Heart left ventricle (tissue), 16 donors: Measurements from ENCODE around the gene PDAP1. TPM values are rescaled to one million over a fixed set of nuclear protein-coding genes. Genes with fewer than 3 reads are reported as not detected.

Experiments used
- ATAC-seq, 4 donors: fragments of 200-7000 bp; cut with Tn5 transposase; one replicate each; pipeline ENCODE4 v1.9.1; 2020 to 2022; ENCODE audit warnings: moderate library complexity in 4 of 4, mild to moderate bottlenecking in 3 of 4, moderate number of reproducible peaks in 1 of 4
- DNase-seq, 5 donors: peaks; one replicate each; pipeline ENCODE4 v3.0.0-alpha.2; 2020
- H3K27ac ChIP-seq, 12 donors: fragments of 200-600 bp; sonication (generic) in 4 of 12; one replicate each; pipeline versions ENCODE4 v1.5.0 to v1.8.0; 2016 to 2022; ENCODE audit warnings: mild to moderate bottlenecking in 2 of 12
- H3K27me3 ChIP-seq, 9 donors: fragments of 200-600 bp; sonication (generic) in 2 of 9; one replicate each; pipeline versions ENCODE4 v1.5.1 to v1.8.0; 2016 to 2022; ENCODE audit warnings: mild to moderate bottlenecking in 3 of 9
- H3K36me3 ChIP-seq, 9 donors: fragments of 200-600 bp; sonication (generic) in 2 of 9; one replicate each; pipeline versions ENCODE4 v1.5.0 to v1.8.0; 2018 to 2022; ENCODE audit warnings: mild to moderate bottlenecking in 2 of 9
- H3K4me1 ChIP-seq, 12 donors: fragments of 200-600 bp; sonication (generic) in 4 of 12; one replicate each; pipeline versions ENCODE4 v1.5.0 to v1.8.0; 2016 to 2022; ENCODE audit warnings: mild to moderate bottlenecking in 3 of 12
- H3K4me3 ChIP-seq, 12 donors: fragments of 200-600 bp; sonication (generic) in 4 of 12; one replicate each; pipeline versions ENCODE4 v1.5.0 to v1.8.0; 2017 to 2022; ENCODE audit warnings: mild to moderate bottlenecking in 9 of 12, moderate library complexity in 4 of 12
- H3K9me3 ChIP-seq, 12 donors: fragments of 200-600 bp; sonication (generic) in 4 of 12; one replicate each; pipeline versions ENCODE4 v1.5.0 to v1.8.0; 2016 to 2022; ENCODE audit warnings: mild to moderate bottlenecking in 1 of 12
- POLR2A ChIP-seq, 2 donors: fragments of 450-650 bp; IDR thresholded peaks; one replicate each; pipeline ENCODE4 v1.6.1; 2017; ENCODE audit warnings: antibody characterized with exemption in 2 of 2, mild to moderate bottlenecking in 2 of 2, moderate library complexity in 2 of 2
- WGBS, 4 donors: extraction: QIAGEN DNeasy Blood & Tissue Kit in 2 of 4; methylation state at CpG; one replicate each; pipeline versions ENCODE4 v1.1.5 to v1.1.7; 2013 to 2018; 5-methylcytosine and 5-hydroxymethylcytosine counted together
- intact Hi-C, 10 donors: fragments of 100-400 bp; cut with DNase I; formaldehyde crosslinking; loops; one replicate each; pipeline versions ENCODE4 v1.11.1 to v1.14.2; 2022
- polyA plus RNA-seq, 2 donors: library from polyadenylated mRNA; stranded (reverse); fragments of 200-250 nt; gene quantifications; one replicate each; pipeline ENCODE4 v1.2.3, GENCODE V29; 2013
- total RNA-seq, 9 donors: library from RNA; depleted of rRNA in 2 of 9; stranded (reverse); fragments of >200 nt in 2 of 9; fragmentation: NEBNext Ultra II Directional in 3 of 9; extraction: Animal tissue kit (Norgen Biotek cat#: 25700) in 3 of 9; gene quantifications; one replicate each; pipeline versions ENCODE4 v1.1.0 to v1.2.4, GENCODE V29; 2016 to 2023
- TF ChIP-seq, protein P1 (sequence below), 12 donors: fragments of 200-600 bp; sonication (generic) in 4 of 12; IDR thresholded peaks; one replicate each; pipeline versions ENCODE4 v1.5.0 to v1.8.0; 2018 to 2022; ENCODE audit warnings: antibody characterized with exemption in 12 of 12, mild to moderate bottlenecking in 5 of 12
- donor health status: ischemic (EF 13 %, LVEDD 7.1; RV severe dilation, severe dysfunction).
- donor health status: healthy with polysubstance abuse.
- donor health status: DM: no; HTN: yes; CAD: no.
- donor health status: DM: no; HTN: no; CAD: no.
- donor health status: ischemic (EF 25% LVEDD 6.9; RV normal size, moderate dysfunction).
- donor health status: ischemic (EF 25% LVEDD 5.7; RV mildly dilated, moderate dysfunction).
- donor health status: healthy.
- donor health status: DM: yes; HTN: yes; CAD: no.
- donor health status: ischemic (EF 35%, LVEDD 5.7; RV mildly dilated, moderate dysfunction).
- donor health status: nonischemic (EF 11% LVEDD 7.7; RV severe dilation, severe dysfunction).
- donor health status: DM: yes; HTN: yes; CAD: no.
- donor health status: PGD.
- donor health status: ischemic (EF 29% LVEDD 5.4; RV normal size, mild dysfunction).
- donor health status: nonischemic (EF 23%, LVEDD 6.1; RV moderate dilation, normal function).

PDAP1 gene
- total and polyA plus RNA-seq, 11 donors = 88.7 to 309 (median 102) TPM

DNA sequence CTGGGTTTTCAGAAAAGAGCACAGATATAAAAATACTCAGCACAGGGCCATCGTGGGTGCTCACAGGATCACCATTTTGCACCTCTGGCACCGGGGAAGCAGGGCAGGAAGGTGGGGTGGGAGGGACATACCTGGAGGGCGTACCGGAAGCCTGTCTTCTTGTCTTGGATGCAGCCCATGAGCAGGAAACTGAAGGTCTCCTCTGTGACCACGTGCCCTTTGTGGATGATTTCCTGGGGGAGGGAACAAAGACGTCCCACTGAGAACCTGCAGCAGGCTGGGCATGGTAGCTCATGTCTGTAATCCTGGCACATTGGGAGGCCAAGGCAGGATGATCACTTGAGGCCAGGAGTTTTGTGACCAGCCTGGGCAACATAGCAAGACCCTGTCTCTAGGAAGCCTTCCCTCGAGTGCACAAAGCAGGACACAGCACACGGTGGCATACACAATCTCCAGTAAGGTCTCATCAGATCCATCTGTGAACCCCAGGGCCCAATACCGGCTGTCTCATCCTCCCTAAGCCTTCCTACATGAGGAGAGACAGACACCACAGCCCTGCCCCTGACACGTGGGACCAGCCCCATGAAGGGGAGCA, 20.7 kb upstream of the PDAP1 start:
- DNase-seq = peak in 1 of 5 donors; percentile 12
- peaks cover 0 to 77% (median 69%) of the 10 kb centered on the region in 9 donors for H3K36me3 ChIP-seq
- H3K27me3 ChIP-seq = no peaks in the 10 kb centered on the region
- no peak overlapping the region for H3K4me3 ChIP-seq
- WGBS, 4 donors = 80 to 86% (median 84%) methylated on average over 6 to 10 of the region's 10 CpGs
- TF ChIP-seq POLR2A (IDR thresholded peaks at IDR 0.05) = no peak
- TF ChIP-seq, protein P1, sequence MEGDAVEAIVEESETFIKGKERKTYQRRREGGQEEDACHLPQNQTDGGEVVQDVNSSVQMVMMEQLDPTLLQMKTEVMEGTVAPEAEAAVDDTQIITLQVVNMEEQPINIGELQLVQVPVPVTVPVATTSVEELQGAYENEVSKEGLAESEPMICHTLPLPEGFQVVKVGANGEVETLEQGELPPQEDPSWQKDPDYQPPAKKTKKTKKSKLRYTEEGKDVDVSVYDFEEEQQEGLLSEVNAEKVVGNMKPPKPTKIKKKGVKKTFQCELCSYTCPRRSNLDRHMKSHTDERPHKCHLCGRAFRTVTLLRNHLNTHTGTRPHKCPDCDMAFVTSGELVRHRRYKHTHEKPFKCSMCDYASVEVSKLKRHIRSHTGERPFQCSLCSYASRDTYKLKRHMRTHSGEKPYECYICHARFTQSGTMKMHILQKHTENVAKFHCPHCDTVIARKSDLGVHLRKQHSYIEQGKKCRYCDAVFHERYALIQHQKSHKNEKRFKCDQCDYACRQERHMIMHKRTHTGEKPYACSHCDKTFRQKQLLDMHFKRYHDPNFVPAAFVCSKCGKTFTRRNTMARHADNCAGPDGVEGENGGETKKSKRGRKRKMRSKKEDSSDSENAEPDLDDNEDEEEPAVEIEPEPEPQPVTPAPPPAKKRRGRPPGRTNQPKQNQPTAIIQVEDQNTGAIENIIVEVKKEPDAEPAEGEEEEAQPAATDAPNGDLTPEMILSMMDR (IDR thresholded peaks at IDR 0.05) = no peak
- no peak overlapping the region for H3K27ac ChIP-seq
- H3K9me3 ChIP-seq = no peaks in the 10 kb centered on the region
- no peaks in the 10 kb centered on the region for H3K4me1 ChIP-seq
- intact Hi-C loops = no loop called here
- ATAC-seq = peak in 1 of 4 donors; percentile 33

DNA sequence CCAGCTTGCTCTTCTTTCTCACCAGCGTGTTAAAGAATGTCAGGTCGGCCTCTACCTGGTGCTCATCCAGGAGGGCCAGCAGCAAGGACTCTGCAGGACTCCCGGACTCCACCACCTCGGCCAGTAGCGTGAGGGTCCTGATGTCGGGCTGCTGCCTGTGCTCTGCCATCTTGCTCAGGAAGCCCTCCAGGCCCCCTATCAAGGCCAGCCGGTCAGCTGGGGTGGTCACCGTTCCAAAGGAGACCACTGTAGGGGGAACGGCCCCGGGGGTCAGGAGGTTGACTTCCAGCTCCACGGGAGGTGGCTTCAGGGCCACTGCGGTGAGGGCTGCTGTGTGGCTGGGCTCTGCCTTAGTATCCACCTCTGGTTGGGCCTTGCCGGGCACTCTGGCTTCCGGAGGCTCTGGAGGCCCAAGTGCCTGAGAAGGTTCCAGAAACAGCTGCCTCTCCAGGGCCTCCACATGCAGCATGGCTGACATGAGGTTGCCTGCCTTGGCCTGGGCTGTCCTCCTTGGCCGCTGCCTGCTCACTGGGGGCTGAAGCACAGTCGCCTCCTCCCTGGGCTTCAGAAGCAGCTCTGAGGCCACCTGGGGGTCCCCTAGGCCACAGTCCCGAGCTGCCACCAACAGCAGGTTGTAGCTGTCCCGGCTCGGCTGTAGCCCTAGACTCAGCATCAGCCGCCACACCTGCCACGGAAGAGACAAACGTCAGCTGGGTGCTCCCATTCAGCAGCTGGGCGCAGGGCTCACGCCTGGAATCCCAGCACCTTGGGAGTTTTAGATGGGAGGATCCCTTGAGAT, 16.7 kb upstream of the PDAP1 start:
- Histone ChIP-seq H3K27ac (no peak overlapping the region), H3K9me3 (no peaks in the 10 kb centered on the region), H3K4me1 (no peaks in the 10 kb centered on the region), H3K27me3 (no peaks in the 10 kb centered on the region), H3K4me3 (no peak overlapping the region), H3K36me3 (peaks cover 0 to 76% (median 68%) of the 10 kb centered on the region in 9 donors)
- WGBS, 4 donors = 92 to 96% (median 93%) methylated on average over 16 to 24 of the region's 24 CpGs
- intact Hi-C loops = no loop called here
- ATAC-seq (peak in 1 of 4 donors; percentile 14), DNase-seq (peak in 1 of 5 donors; percentile 50)
- TF ChIP-seq, protein P1 (IDR thresholded peaks at IDR 0.05) = no peak
- no peak for TF ChIP-seq POLR2A (IDR thresholded peaks at IDR 0.05)

DNA sequence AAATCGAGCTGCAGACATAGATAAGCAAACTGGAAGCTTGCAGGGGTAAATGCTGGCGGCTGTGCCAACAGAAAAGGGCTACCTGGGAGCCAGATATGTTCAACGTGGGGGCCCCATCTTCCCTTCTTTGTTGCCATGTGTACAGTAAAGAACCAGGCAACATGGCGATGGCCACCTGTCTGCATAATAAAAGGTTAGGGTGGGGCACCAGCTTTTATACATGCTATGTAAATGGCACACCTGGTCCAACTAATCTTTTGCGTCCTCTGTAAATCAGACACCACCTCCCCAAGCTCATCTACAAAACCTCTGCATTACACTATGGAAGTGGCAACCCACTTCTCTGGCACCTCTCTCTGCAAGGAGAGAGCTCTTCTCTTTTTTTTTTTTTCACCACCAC, 14.2 kb upstream of the PDAP1 start:
- ATAC-seq = no peak
- 74 to 88% (median 79%) methylated on average over 5 of the region's 5 CpGs for WGBS, 4 donors
- intact Hi-C loops = no loop called here

DNA sequence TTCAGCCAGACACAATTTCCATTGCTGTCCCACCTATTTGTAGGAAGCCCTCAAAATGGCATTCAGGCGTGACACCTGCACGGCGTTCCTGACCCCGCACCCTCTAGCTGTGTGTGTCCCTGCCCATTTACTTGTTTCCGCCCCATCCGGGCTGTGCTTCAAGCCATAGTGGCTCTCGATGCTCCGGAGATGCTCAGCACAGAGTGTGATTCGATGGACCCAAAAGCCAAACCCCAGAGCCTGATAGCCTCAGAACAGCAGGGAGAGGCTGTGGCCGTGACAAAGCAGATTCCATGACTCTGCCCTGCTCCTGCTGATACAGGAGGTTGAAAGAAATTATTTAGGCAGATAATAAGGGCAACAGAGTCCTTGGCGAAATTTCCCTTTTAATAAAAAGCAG, 13.8 kb upstream of the PDAP1 start:
- no peak for TF ChIP-seq POLR2A (IDR thresholded peaks at IDR 0.05)
- TF ChIP-seq, protein P1 (IDR thresholded peaks at IDR 0.05) = no peak
- Histone ChIP-seq H3K27ac (no peak overlapping the region), H3K36me3 (peaks cover 2 to 85% (median 77%) of the 10 kb centered on the region in 9 donors), H3K27me3 (no peaks in the 10 kb centered on the region), H3K4me1 (no peaks in the 10 kb centered on the region), H3K9me3 (no peaks in the 10 kb centered on the region), H3K4me3 (no peak overlapping the region)
- intact Hi-C loops = no loop called here
- WGBS, 4 donors = 88 to 94% (median 90%) methylated on average over 11 of the region's 11 CpGs
- ATAC-seq (no peak), DNase-seq (peak in 1 of 5 donors; percentile 17)

More for the DNA sequence above, 14.2 kb upstream of the PDAP1 start:
- H3K9me3 ChIP-seq = no peaks in the 10 kb centered on the region
- H3K4me1 ChIP-seq = no peaks in the 10 kb centered on the region
- TF ChIP-seq POLR2A (IDR thresholded peaks at IDR 0.05) = no peak
- TF ChIP-seq, protein P1 (IDR thresholded peaks at IDR 0.05) = no peak
- peaks cover 2 to 81% (median 73%) of the 10 kb centered on the region in 9 donors for H3K36me3 ChIP-seq
- DNase-seq = peak in 1 of 5 donors; percentile 33
- no peak overlapping the region for H3K27ac ChIP-seq
- no peak overlapping the region for H3K4me3 ChIP-seq
- H3K27me3 ChIP-seq = no peaks in the 10 kb centered on the region
